HepG2 (cell line): Measurements from ENCODE around the gene TMEM87B. TPM values are rescaled to one million over a fixed set of nuclear protein-coding genes. Genes with fewer than 3 reads are reported as not detected.

Experiments used
- ATF1 ChIP-seq: IDR thresholded peaks from 2 replicates; pipeline ENCODE4 v1.6.1; 2016; ENCODE audit warnings: mild to moderate bottlenecking, control low read depth
- CBFB ChIP-seq: sonication (generic); formaldehyde crosslinking; IDR thresholded peaks from 2 replicates; pipeline ENCODE4 v1.4.0; 2020; ENCODE audit warnings: missing genetic modification reagents
- FOXJ3 ChIP-seq: sonication (generic); formaldehyde crosslinking; IDR thresholded peaks from 2 replicates; pipeline ENCODE4 v1.4.0; 2020; ENCODE audit warnings: missing genetic modification reagents, mild to moderate bottlenecking, borderline replicate concordance
- HHEX ChIP-seq: IDR thresholded peaks from 2 replicates; pipeline ENCODE4 v1.6.1; 2016; ENCODE audit warnings: control low read depth
- HNF4A ChIP-seq: sonication (generic); formaldehyde crosslinking; IDR thresholded peaks from 2 replicates; pipeline ENCODE4 v1.4.0; 2020; ENCODE audit warnings: missing genetic modification reagents
- KAT2B ChIP-seq: fragments of 150-350 bp; IDR thresholded peaks from 2 replicates; pipeline ENCODE4 v1.6.1; 2014; ENCODE audit warnings: low read depth, low read length, borderline replicate concordance
- NBN ChIP-seq: fragments of 450-650 bp; conservative IDR thresholded peaks from 2 replicates; pipeline ENCODE4 v1.6.1; 2017
- PAX8 ChIP-seq: sonication (generic); formaldehyde crosslinking; IDR thresholded peaks from 2 replicates; pipeline ENCODE4 v1.8.0; 2022; ENCODE audit warnings: mild to moderate bottlenecking, missing genetic modification reagents, borderline replicate concordance
- TEAD2 ChIP-seq: sonication (generic); formaldehyde crosslinking; IDR thresholded peaks from 2 replicates; pipeline ENCODE4 v1.9.0; 2021; ENCODE audit warnings: missing genetic modification reagents
- ZMAT3 ChIP-seq: sonication (generic); formaldehyde crosslinking; conservative IDR thresholded peaks from 2 replicates; pipeline ENCODE4 v1.7.0; 2021; ENCODE audit warnings: missing genetic modification reagents
- ZMYM4 ChIP-seq: sonication (generic); formaldehyde crosslinking; IDR thresholded peaks from 2 replicates; pipeline ENCODE4 v1.8.1; 2023; ENCODE audit warnings: mild to moderate bottlenecking, missing genetic modification reagents
- ZNF138 ChIP-seq: sonication (generic); formaldehyde crosslinking; IDR thresholded peaks from 2 replicates; pipeline ENCODE4 v1.5.0; 2020; ENCODE audit warnings: mild to moderate bottlenecking, low read depth, missing genetic modification reagents
- ZNF441 ChIP-seq: sonication (generic); formaldehyde crosslinking; IDR thresholded peaks from 2 replicates; pipeline ENCODE4 v1.7.0; 2021; ENCODE audit warnings: missing genetic modification reagents, borderline replicate concordance
- ZNF501 ChIP-seq: sonication (generic); formaldehyde crosslinking; IDR thresholded peaks from 2 replicates; pipeline ENCODE4 v1.5.1; 2020; ENCODE audit warnings: mild to moderate bottlenecking, moderate library complexity, missing genetic modification reagents
- ZNF598 ChIP-seq: sonication (generic); formaldehyde crosslinking; IDR thresholded peaks from 2 replicates; pipeline ENCODE4 v1.5.1; 2020; ENCODE audit warnings: mild to moderate bottlenecking, missing genetic modification reagents, borderline replicate concordance
- ZNF703 ChIP-seq: sonication (generic); formaldehyde crosslinking; IDR thresholded peaks from 2 replicates; pipeline ENCODE4 v1.5.1; 2020; ENCODE audit warnings: missing genetic modification reagents, mild to moderate bottlenecking, moderate library complexity, borderline replicate concordance
- ZSCAN29 ChIP-seq: sonication (generic); formaldehyde crosslinking; conservative IDR thresholded peaks from 2 replicates; pipeline ENCODE4 v1.4.0; 2020; ENCODE audit warnings: mild to moderate bottlenecking, missing genetic modification reagents
- polyA plus RNA-seq, 8 experiments: library from polyadenylated mRNA; depleted of rRNA in 3 of 8; stranded (reverse) in 7 of 8; unstranded in 1 of 8; fragments of >200 nt; fragmentation: Illumina TruSeq in 4 of 8; extraction: Trizol in 4 of 8; gene quantifications; 2 replicates each; pipeline versions ENCODE4 v1.2.1 to v1.2.3, GENCODE V29; 2011 to 2016; ENCODE audit warnings: low read depth in 4 of 8, missing spikeins in 1 of 8, mixed read lengths in 1 of 8; ENCODE audit not compliant: insufficient read depth in 1 of 8
- total RNA-seq, 5 experiments: library from RNA; depleted of rRNA; stranded (reverse); fragments of >200 nt; fragmentation: Illumina TruSeq; extraction: Trizol; gene quantifications; 2 replicates each; pipeline ENCODE4 v1.2.3, GENCODE V29; 2016; ENCODE audit warnings: low read depth in 1 of 5
- TF ChIP-seq, protein P1 (sequence below): sonication (generic); formaldehyde crosslinking; IDR thresholded peaks from 2 replicates; pipeline ENCODE4 v1.4.0; 2020; ENCODE audit warnings: missing genetic modification reagents
- TF ChIP-seq, protein P2 (sequence below): IDR thresholded peaks from 2 replicates; pipeline ENCODE4 v1.6.1; 2016; ENCODE audit warnings: mild to moderate bottlenecking, missing biosample characterization, missing genetic modification reagents
- TF ChIP-seq, protein P3 (sequence below): sonication (generic); formaldehyde crosslinking; IDR thresholded peaks from 2 replicates; pipeline ENCODE4 v1.4.0; 2020; ENCODE audit warnings: missing genetic modification reagents
- TF ChIP-seq, protein P4 (sequence below): IDR thresholded peaks from 2 replicates; pipeline ENCODE4 v1.6.1; 2018; ENCODE audit warnings: missing genetic modification reagents
- TF ChIP-seq, protein P5 (sequence below): IDR thresholded peaks from 2 replicates; pipeline ENCODE4 v1.6.1; 2016; ENCODE audit warnings: low read depth, borderline replicate concordance
- TF ChIP-seq, protein P6 (sequence below): sonication (generic); formaldehyde crosslinking; IDR thresholded peaks from 2 replicates; pipeline ENCODE4 v1.4.0; 2020; ENCODE audit warnings: missing genetic modification reagents, mild to moderate bottlenecking, borderline replicate concordance

Gene TMEM87B
- total and polyA plus RNA-seq, 2 of the 13 experiments (the other 11 are each of a cell fraction or from before 2014, with no cell fraction given): 15.1 to 16.2 TPM

DNA sequence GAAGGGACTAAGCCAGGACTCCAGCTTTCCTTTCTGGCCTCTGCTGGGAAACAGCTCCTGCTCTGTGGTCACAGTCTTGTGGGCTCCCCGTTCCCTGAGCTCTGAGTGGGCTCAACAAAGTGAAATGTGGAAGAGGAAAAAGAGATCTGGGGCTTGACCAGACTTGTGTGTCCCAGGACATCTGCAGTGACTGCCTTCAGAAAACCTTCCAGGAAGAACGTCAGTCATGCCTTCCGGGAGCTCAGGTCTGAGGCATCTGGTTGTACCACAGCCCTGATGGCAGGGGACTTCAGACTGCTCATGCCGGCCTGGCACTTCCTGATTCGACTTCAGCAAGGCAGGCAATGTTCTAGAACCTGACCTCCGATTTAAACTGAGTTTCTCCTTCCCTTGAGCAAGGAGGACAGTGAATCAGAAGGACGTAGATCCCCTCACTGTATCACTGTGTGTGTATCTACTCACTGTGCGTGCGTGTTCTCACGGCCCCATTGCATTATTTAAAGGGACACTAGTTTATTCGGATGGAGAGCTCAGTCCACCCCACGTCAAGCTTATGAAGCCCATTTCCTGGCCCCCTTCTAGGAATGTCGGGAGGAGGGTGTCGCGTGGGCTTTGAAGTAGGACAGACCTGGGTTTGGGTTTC lies 82.6 kb downstream of the TMEM87B start (continued):
- TF ChIP-seq FOXJ3 (CRISPR knock-in tag): no peak
- TF ChIP-seq, protein P1, sequence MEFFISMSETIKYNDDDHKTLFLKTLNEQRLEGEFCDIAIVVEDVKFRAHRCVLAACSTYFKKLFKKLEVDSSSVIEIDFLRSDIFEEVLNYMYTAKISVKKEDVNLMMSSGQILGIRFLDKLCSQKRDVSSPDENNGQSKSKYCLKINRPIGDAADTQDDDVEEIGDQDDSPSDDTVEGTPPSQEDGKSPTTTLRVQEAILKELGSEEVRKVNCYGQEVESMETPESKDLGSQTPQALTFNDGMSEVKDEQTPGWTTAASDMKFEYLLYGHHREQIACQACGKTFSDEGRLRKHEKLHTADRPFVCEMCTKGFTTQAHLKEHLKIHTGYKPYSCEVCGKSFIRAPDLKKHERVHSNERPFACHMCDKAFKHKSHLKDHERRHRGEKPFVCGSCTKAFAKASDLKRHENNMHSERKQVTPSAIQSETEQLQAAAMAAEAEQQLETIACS: no peak
- no peak for TF ChIP-seq ZNF501 (CRISPR knock-in tag)
- TF ChIP-seq, protein P2, sequence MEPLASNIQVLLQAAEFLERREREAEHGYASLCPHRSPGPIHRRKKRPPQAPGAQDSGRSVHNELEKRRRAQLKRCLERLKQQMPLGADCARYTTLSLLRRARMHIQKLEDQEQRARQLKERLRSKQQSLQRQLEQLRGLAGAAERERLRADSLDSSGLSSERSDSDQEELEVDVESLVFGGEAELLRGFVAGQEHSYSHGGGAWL: no peak
- TF ChIP-seq CBFB: no peak
- no peak for TF ChIP-seq ZNF703 (CRISPR knock-in tag)
- TF ChIP-seq ZNF598 (CRISPR knock-in tag): no peak
- TF ChIP-seq, protein P3, sequence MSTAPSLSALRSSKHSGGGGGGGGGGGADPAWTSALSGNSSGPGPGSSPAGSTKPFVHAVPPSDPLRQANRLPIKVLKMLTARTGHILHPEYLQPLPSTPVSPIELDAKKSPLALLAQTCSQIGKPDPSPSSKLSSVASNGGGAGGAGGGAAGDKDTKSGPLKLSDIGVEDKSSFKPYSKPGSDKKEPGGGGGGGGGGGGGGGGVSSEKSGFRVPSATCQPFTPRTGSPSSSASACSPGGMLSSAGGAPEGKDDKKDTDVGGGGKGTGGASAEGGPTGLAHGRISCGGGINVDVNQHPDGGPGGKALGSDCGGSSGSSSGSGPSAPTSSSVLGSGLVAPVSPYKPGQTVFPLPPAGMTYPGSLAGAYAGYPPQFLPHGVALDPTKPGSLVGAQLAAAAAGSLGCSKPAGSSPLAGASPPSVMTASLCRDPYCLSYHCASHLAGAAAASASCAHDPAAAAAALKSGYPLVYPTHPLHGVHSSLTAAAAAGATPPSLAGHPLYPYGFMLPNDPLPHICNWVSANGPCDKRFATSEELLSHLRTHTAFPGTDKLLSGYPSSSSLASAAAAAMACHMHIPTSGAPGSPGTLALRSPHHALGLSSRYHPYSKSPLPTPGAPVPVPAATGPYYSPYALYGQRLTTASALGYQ (CRISPR knock-in tag): no peak
- no peak for TF ChIP-seq TEAD2 (CRISPR knock-in tag)
- TF ChIP-seq, protein P4, sequence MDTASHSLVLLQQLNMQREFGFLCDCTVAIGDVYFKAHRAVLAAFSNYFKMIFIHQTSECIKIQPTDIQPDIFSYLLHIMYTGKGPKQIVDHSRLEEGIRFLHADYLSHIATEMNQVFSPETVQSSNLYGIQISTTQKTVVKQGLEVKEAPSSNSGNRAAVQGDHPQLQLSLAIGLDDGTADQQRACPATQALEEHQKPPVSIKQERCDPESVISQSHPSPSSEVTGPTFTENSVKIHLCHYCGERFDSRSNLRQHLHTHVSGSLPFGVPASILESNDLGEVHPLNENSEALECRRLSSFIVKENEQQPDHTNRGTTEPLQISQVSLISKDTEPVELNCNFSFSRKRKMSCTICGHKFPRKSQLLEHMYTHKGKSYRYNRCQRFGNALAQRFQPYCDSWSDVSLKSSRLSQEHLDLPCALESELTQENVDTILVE (CRISPR knock-in tag): no peak
- no peak for TF ChIP-seq NBN
- TF ChIP-seq, protein P5, sequence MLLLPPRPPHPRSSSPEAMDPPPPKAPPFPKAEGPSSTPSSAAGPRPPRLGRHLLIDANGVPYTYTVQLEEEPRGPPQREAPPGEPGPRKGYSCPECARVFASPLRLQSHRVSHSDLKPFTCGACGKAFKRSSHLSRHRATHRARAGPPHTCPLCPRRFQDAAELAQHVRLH (CRISPR knock-in tag): no peak
- TF ChIP-seq KAT2B: no peak
- TF ChIP-seq ATF1 (CRISPR knock-in tag): no peak
- TF ChIP-seq HNF4A (CRISPR knock-in tag): no peak
- TF ChIP-seq ZMAT3 (CRISPR knock-in tag): no peak
- TF ChIP-seq PAX8 (CRISPR knock-in tag): no peak
- TF ChIP-seq ZNF441: no peak
- TF ChIP-seq, protein P6, sequence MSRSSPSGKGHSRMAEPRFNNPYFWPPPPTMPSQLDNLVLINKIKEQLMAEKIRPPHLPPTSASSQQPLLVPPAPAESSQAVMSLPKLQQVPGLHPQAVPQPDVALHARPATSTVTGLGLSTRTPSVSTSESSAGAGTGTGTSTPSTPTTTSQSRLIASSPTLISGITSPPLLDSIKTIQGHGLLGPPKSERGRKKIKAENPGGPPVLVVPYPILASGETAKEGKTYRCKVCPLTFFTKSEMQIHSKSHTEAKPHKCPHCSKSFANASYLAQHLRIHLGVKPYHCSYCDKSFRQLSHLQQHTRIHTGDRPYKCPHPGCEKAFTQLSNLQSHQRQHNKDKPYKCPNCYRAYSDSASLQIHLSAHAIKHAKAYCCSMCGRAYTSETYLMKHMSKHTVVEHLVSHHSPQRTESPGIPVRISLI (CRISPR knock-in tag): no peak
- no peak for TF ChIP-seq ZNF138 (CRISPR knock-in tag)
- TF ChIP-seq ZSCAN29 (CRISPR knock-in tag): no peak
- peak; percentile 58; the same call in 1 of the 2 replicates for TF ChIP-seq ZMYM4 (CRISPR knock-in tag)
- no peak for TF ChIP-seq HHEX (CRISPR knock-in tag)
